ENCODE results near the gene KRT72.

DNA sequence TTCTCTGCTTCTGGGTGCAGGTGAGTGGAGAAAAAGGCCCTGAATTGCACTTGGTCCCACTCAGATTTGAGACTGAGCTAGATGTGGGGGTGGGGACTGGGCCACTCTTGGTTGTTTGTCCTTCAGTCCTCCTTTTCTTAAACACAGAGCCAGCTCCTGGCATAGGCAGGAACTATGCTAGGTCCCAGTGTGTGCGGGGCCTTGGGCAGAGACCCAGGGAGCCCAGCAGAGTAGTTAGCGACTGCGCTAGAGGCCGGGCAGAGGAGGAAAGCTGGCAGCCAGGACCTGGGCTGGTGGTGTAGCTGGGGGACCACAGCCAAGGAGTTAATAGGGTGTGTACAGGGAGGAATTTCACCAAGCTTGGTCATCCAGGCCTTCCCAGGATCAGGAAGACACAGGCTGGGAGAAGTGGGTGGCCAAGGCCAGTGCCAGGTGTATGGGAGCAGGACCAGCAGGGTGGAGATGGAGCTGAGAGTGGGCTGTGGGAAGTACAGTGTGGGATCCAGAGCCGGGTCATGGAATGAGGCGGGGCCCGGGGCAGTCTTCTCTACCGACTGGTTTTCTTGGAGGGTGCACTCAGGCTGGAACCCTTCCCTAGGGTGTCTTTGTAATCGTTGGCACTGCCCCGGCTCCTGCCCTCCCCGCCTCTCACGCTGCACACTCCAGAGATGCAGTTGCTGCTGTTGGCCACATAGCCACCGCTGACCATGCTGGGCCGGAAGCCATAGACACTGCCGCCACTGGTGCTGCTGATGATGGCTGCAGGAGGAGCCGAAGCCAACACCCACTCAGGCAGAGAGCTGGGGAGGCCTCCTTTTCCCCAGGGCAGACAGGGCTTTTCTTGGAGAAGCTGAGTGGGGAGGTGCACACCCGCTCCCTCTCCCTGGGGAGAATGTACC is 57.0 kb downstream of the KRT72 start:
- TF ChIP-seq, protein P1, sequence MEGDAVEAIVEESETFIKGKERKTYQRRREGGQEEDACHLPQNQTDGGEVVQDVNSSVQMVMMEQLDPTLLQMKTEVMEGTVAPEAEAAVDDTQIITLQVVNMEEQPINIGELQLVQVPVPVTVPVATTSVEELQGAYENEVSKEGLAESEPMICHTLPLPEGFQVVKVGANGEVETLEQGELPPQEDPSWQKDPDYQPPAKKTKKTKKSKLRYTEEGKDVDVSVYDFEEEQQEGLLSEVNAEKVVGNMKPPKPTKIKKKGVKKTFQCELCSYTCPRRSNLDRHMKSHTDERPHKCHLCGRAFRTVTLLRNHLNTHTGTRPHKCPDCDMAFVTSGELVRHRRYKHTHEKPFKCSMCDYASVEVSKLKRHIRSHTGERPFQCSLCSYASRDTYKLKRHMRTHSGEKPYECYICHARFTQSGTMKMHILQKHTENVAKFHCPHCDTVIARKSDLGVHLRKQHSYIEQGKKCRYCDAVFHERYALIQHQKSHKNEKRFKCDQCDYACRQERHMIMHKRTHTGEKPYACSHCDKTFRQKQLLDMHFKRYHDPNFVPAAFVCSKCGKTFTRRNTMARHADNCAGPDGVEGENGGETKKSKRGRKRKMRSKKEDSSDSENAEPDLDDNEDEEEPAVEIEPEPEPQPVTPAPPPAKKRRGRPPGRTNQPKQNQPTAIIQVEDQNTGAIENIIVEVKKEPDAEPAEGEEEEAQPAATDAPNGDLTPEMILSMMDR (IDR thresholded peaks at IDR 0.05; ENCODE audit: poor library complexity, severe bottlenecking): no peak
- TF ChIP-seq POLR2AphosphoS5 (IDR thresholded peaks at IDR 0.05) (no peak), TAF1 (IDR thresholded peaks at IDR 0.05; ENCODE audit: low read depth) (no peak), EZH2 (IDR thresholded peaks at IDR 0.05; ENCODE audit: borderline replicate concordance, insufficient read depth, low read length, poor library complexity, severe bottlenecking) (no peak), MXI1 (conservative IDR thresholded peaks at IDR 0.05; ENCODE audit: poor library complexity, severe bottlenecking) (no peak), SMC3 (conservative IDR thresholded peaks at IDR 0.05; ENCODE audit: poor library complexity) (no peak), EP300 (conservative IDR thresholded peaks at IDR 0.05; ENCODE audit: poor library complexity, severe bottlenecking) (no peak)
- TF ChIP-seq, protein P2, sequence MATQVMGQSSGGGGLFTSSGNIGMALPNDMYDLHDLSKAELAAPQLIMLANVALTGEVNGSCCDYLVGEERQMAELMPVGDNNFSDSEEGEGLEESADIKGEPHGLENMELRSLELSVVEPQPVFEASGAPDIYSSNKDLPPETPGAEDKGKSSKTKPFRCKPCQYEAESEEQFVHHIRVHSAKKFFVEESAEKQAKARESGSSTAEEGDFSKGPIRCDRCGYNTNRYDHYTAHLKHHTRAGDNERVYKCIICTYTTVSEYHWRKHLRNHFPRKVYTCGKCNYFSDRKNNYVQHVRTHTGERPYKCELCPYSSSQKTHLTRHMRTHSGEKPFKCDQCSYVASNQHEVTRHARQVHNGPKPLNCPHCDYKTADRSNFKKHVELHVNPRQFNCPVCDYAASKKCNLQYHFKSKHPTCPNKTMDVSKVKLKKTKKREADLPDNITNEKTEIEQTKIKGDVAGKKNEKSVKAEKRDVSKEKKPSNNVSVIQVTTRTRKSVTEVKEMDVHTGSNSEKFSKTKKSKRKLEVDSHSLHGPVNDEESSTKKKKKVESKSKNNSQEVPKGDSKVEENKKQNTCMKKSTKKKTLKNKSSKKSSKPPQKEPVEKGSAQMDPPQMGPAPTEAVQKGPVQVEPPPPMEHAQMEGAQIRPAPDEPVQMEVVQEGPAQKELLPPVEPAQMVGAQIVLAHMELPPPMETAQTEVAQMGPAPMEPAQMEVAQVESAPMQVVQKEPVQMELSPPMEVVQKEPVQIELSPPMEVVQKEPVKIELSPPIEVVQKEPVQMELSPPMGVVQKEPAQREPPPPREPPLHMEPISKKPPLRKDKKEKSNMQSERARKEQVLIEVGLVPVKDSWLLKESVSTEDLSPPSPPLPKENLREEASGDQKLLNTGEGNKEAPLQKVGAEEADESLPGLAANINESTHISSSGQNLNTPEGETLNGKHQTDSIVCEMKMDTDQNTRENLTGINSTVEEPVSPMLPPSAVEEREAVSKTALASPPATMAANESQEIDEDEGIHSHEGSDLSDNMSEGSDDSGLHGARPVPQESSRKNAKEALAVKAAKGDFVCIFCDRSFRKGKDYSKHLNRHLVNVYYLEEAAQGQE (IDR thresholded peaks at IDR 0.05; ENCODE audit: borderline replicate concordance): no peak
